A549 treated with AZD2906 at 1 μM for 4 hours (cell line): ENCODE data around the gene MAPKAPK5. TPM values are rescaled to one million over a fixed set of nuclear protein-coding genes. Genes with fewer than 3 reads are reported as not detected.

Source experiments
- total RNA-seq: library from RNA; stranded (reverse); fragments of 200-300 nt; extraction: Qiagen RNA extraction; gene quantifications from 5 replicates; pipeline ENCODE4 v1.2.3, GENCODE V29; 2022

Gene MAPKAPK5
- total RNA-seq, result 53.8 to 60.4 TPM (median 59.2 TPM) in 5 replicates

GRCh38 chr12:111841750-111842555 lies at the start of gene MAPKAPK5:
Gene MAPKAPK5 (plus strand): TSS chr12:111842228. CDS start chr12:111842734, 506 bp downstream.

Other genes starting within 250 kb of the MAPKAPK5 start
- 42.6 to 54.6 TPM (median 52.5 TPM) in 5 replicates for gene ATXN2, start 242.9 kb upstream of the MAPKAPK5 start, total RNA-seq
- gene BRAP, start 156.3 kb upstream of the MAPKAPK5 start, total RNA-seq, result 12.1 to 13.5 TPM (median 12.4 TPM) in 5 replicates
- gene ACAD10, start 156.2 kb upstream of the MAPKAPK5 start, total RNA-seq, result 8.4 to 10.8 TPM (median 8.6 TPM) in 5 replicates
- gene ALDH2, start 75.3 kb upstream of the MAPKAPK5 start, total RNA-seq, result 71.0 to 93.5 TPM (median 89.7 TPM) in 5 replicates
- gene TMEM116, start 170.9 kb downstream of the MAPKAPK5 start, total RNA-seq, result 4.5 to 6.6 TPM (median 5.4 TPM) in 5 replicates
- 124 to 135 TPM (median 129 TPM) in 5 replicates for gene ERP29, start 171.2 kb downstream of the MAPKAPK5 start, total RNA-seq